Gastroesophageal sphincter (tissue), 3 donors: ENCODE results near the gene AHDC1.

Experiments
- CTCF ChIP-seq, 4 experiments: fragments of 200-600 bp in 2 of 4; fragments of 450-650 bp in 2 of 4; sonication (generic) in 1 of 4; IDR thresholded peaks; one replicate each; pipeline ENCODE4 v1.5.1; 2017 to 2019; ENCODE audit warnings: antibody characterized with exemption in 4 of 4, mild to moderate bottlenecking in 2 of 4, moderate library complexity in 2 of 4
- POLR2A ChIP-seq, 2 donors: fragments of 450-650 bp; IDR thresholded peaks; one replicate each; pipeline ENCODE4 v1.6.1; 2017; ENCODE audit warnings: antibody characterized with exemption in 2 of 2, mild to moderate bottlenecking in 2 of 2, moderate library complexity in 1 of 2
- POLR2AphosphoS5 ChIP-seq: sonication (generic); formaldehyde crosslinking; IDR thresholded peaks from one replicate; pipeline ENCODE4 v1.6.1; 2017; ENCODE audit warnings: antibody characterized with exemption

GRCh38 chr1:27589841-27590426 lies 14.0 kb downstream of the AHDC1 start:
- TF ChIP-seq CTCF (IDR thresholded peaks at IDR 0.05), result no peak
- TF ChIP-seq POLR2AphosphoS5, result no peak
- TF ChIP-seq POLR2A (IDR thresholded peaks at IDR 0.05), result no peak
